8988T (cell line): ENCODE measurements around the gene HCRTR2.
"Not testable (repeated sequence)": the region's sequence is repeated elsewhere in the genome, so short reads cannot be mapped to it uniquely, and the experiment has no call there.

Experiments used
- DNase-seq: peaks from one replicate; pipeline ENCODE4 v3.0.0; 2011

The HCRTR2 gene

DNA sequence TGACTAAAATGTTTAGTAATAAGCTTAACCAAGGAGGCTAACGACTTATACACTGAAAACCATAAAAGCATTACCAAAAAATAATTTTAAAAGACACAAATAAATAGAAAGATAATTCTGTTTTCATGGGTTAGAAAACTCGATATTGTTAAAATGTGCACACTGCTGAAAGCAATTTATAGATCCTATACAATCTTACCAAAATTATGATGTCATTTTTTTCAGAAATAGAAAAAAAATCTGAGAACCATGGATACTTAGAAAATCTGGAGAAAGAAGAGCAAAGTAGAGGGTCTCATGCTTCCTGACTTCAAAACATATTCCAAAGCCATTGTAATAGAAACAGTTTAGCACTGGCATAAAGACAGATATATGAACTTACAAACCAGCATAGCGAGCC lies 46.6 kb downstream of the HCRTR2 start:
- no peak for DNase-seq

DNA sequence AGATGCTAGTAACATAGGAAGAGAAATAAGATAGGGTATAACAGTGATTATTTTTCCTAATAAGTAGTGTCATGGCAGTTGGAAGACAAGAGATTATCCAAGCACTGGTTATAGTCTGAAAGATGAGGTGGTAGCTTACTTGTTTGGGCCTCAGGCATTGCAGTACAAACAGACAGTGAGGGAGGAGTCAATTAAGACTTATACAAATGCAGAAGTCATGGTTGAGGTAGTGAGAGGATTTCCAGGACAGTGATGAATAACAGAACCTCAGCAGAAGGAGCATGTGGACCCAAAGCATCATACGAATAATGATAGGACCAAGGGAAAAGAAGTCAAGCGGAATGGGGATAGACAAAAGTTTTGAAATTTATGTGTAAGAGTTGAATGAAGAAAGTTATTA lies 53.5 kb downstream of the HCRTR2 start:
- DNase-seq = no peak

DNA sequence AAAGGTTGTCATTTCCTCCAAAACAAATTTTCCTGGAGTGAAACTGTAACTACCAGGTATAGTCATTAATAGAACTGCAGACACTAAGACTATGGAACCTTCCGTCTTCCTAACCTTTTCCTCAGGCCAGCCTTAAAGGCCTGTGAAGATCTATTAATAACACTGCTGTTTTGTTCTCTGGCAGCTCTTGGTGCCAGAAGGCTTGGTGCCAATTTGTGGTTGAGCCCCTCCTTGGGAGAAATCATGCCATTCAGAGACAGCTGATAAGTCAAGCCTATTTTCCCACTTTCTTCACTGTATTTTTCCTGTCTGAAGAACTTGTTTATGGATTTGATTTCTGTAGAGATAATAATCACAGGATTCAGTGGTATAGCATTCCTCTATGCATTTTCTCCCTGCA lies 64.8 kb downstream of the HCRTR2 start:
- no peak for DNase-seq

DNA sequence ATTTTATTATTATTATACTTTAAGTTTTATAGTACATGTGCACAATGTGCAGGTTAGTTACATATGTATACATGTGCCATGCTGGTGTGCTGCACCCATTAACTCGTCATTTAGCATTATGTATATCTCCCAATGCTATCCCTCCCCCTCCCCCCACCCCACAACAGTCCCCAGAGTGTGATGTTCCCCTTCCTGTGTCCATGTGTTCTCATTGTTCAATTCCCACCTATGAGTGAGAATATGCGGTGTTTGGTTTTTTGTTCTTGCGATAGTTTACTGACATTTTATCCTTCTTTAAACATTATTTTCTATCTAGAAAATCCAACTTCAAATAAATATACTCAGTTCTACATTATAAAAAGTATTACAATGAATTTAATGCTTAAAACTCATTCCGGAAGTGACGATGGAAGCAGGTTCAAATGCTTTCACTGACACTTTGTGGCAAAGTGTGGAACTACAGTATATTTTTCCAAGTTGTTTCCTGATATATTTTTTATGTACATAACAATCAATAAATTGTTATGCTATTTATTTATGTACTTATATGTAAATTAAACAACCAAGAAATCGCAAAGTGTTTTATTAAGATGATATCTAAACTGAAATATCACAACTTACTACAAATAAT lies 66.8 kb downstream of the HCRTR2 start:
- not testable (repeated sequence) for DNase-seq

DNA sequence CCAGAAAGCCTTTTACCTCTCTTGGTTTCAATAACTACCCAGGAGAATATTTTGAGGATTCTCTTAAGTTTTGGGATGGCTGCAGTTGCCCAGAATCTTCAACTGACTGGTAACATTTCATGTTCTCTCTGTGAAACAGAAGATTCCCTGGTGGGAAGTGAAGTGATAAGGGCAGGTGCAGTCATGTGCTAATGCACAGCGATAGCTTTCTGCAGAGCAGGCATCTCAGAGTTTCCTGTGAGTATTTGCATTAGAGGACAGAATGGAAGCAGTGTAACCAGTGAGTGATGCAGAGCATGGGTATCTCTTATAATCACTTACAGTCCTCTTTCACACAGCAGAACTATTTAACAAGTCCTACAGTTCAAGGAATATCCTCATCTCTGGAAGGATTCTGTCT lies 76.1 kb downstream of the HCRTR2 start:
- no peak for DNase-seq

DNA sequence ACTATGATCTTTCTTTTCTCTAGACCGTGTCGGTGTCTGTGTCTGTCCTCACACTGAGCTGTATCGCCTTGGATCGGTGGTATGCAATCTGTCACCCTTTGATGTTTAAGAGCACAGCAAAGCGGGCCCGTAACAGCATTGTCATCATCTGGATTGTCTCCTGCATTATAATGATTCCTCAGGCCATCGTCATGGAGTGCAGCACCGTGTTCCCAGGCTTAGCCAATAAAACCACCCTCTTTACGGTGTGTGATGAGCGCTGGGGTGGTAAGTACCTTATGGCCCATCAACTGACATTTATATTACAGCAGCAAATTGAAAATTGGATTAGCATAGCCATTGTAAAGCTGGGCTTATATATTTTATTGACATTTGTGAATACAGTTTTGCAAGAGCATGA lies 80.8 kb downstream of the HCRTR2 start:
- DNase-seq = no peak

DNA sequence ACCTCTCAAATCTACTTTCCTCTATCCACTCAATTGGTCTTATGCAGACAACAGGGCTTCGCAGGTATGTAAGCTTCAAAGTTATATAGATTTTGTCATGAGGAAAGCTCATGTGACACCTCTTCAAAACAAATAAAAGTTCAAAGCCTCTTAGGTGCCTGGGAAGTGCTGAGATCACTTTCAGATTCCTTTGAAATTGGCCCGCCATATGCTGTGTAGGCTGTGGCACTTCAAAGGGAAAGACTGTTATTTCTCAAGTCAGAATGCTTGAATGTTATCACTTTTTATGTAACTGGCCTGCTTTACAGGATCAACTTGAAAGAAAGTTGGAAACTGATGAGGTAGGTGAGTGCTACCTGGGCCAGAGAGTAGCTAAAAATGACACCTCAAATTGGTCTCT lies 85.9 kb downstream of the HCRTR2 start:
- DNase-seq = no peak

DNA sequence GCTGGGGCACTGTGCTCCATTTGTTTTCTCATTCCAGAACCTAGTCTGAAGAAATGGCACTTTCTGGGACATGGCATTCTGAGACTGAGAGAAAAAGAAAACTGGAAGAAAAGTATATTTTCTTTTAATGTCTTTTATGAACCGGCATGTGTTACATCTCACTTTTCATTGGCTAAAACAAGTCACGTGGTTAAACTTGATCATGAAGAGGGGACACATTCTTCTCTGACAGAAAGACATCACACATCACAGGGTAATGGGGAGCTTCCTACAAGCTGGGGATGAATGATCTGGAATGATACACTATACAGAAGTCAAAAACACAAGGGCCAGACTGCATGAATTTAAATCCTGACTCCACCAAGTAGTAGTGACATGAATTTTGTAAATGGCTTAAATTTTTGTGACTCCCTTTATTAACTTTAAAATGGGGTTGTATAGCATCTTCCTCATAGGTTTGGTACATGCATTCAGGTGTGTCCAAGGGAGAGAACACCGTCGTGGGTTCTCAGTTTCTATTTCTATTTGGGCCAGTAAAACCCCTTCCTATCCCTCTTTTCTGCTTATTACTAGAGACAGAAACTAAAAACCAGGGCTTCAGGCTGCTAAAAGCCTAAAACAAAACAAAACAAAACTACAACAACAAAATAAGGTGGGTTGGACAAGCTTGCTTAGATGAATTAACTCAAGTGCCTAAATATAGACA lies 91.2 kb downstream of the HCRTR2 start:
- no peak for DNase-seq

DNA sequence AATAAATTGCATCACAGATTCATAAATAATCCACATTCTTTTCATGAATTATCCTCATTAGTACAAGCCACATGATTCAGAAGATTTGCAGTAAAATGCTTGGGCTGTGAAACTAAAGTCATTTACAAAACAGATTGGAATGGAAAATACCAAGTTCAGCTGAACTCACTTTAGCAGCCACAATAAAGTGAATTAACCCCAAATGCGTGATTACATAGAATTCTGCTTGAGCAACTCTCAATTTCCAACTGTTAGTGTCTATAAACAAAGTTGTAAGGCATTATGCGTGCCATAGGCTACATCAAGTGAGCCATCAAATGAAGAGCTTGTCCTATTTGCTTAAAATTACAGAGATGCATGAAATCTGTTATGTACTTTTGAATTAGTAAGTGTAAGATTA lies 92.6 kb downstream of the HCRTR2 start:
- no peak for DNase-seq

DNA sequence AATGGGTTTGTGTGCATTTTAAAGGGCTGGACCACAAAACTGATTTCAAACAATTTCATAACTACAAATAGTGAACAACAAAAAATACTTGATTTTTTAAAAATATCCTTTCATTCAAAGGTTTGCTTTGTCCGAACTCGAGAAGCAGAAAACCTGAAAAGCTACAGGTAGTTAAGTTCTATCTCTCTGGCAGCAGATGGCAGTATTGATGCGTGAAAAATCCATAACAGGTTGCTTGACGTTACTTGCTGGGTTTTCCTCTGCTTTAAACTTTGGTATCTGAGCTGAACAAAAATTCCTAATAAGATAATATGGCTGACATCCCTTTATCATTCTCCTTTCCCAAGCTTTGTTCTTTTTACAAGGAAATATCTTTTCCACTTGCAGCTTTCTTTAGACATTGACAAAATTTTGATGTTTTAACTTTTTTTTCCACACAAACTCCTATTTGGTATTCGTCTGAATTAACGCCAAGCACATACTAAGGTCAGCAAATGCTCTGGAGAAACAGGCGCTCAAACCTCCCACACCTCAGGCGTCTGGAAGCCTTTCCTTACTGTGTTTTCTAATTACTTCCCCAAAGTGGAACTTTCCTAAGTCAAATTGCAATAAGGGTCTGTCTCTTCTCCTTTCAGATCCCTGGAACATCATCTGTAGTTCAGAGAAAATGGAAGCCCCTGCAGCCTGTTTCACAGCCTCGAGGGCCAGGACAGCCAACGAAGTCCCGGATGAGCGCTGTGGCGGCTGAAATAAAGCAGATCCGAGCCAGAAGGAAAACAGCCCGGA lies 102.6 kb downstream of the HCRTR2 start:
- DNase-seq = no peak

DNA sequence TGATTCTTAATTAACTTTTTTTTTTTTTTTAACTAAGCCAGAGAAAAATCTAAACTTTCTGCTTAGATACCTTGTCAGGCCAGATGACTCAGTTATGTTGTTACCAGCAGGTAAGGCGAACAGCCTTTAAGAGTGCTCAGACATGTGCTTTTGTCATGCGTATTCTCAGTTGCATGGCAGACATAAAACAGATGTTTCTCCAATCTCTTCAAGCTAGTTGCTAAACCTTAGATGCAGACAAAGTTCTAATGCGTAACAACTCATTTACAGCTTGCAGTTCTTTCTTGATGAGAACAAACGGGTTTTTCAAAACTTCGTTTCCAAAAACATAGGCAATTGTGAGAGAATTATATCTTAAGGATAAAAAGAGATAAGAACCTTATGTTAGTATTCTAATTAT lies 103.3 kb downstream of the HCRTR2 start:
- no peak for DNase-seq

DNA sequence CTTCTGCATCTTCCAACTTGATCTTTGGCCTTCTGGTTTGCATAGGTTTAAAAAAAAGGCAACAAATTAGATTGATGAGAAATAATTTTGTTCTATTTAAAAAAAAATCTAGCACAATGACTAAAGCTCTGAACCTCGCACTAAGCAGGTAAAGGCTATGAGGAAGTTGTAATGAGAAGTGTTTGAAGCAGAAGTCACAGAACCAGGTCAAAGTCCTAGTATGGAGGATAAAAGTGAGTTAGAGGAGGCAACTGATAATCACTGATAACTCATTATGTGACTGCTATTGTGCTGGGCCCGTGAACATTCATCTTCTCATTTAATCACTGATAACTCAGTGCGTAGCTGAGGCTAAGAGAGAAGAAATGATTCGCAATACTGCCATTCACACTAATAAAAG lies 106.9 kb downstream of the HCRTR2 start:
- DNase-seq = no peak

DNA sequence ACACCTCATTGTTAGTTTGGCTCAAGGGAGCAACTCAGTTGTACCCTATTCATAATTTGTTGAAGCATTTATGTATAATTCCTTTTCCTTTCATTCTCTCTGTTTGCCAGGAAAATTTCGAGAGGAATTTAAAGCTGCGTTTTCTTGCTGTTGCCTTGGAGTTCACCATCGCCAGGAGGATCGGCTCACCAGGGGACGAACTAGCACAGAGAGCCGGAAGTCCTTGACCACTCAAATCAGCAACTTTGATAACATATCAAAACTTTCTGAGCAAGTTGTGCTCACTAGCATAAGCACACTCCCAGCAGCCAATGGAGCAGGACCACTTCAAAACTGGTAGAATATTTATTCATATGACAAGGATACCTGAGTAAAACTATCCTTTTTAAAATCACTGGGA lies 107.8 kb downstream of the HCRTR2 start:
- DNase-seq = no peak

DNA sequence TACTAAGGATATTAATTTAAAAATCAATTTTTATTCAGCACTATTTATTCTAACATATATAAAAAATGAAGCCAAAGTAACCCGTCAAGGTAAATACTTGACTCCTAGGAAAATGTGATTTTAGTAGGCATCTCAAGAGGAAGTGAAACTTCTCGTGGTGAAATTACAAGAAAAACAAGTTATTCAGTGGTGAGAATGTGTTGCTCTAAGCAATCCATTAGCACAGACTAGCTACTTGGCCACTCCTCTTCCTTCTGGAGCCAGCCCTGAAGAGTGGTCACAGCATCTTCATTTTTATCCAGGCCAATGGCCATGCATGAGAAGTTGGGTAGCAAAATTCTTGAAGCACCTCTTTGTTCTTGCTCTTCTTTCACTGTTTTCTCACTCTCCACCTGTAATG lies 112.5 kb downstream of the HCRTR2 start:
- no peak for DNase-seq

DNA sequence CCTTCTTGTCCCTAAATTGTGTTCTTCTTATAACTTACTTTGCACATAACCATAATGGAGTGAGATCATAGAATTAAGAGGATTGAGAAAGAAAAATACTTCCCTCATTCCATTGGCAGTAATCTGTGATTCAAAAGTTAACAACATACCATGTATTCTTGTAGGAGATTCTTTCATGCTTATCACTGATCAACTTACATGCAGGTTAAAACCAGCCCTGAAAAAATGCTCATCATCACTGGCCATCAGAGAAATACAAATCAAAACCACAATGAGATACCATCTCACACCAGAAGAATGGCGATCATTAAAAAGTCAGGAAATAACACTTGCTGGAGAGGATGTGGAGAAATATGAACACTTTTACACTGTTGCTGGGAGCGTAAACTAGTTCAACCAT lies 116.4 kb downstream of the HCRTR2 start:
- no peak for DNase-seq

DNA sequence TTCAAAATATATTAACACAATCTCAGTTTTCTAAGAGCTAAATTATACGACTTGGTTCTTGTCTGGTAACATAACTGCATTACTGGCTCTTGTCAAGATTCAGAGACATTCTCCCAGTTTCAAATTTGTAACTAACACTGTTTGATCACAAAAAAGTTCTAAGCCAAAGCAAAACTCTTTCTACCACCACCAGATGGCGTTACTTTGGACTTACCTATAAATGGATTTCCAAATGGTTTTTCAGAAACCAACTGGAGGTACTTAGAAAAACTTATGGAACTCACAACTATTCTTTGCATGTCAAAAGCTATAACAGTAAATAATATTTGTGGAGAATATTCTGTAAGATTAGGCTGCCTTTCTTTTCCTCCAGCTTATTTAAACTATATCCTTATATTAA lies 118.8 kb downstream of the HCRTR2 start:
- DNase-seq = no peak

DNA sequence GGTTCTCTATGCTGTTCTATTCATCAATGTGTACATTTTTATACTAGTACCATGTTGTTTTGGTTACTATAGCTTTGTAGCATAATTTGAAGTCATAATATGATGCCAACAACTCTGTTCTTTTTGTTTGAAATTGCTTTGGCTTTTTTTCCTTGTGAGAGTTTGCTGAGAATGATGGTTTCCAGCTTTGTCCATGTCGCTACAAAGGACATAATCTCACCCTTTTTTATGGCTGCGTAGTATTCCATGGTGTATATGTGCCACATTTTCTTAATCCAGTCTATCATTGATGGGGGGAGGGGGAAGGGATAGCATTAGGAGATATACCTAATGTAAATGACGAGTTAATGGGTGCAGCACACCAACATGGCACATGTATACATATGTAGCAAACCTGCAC lies 122.9 kb downstream of the HCRTR2 start:
- DNase-seq = not testable (repeated sequence)

DNA sequence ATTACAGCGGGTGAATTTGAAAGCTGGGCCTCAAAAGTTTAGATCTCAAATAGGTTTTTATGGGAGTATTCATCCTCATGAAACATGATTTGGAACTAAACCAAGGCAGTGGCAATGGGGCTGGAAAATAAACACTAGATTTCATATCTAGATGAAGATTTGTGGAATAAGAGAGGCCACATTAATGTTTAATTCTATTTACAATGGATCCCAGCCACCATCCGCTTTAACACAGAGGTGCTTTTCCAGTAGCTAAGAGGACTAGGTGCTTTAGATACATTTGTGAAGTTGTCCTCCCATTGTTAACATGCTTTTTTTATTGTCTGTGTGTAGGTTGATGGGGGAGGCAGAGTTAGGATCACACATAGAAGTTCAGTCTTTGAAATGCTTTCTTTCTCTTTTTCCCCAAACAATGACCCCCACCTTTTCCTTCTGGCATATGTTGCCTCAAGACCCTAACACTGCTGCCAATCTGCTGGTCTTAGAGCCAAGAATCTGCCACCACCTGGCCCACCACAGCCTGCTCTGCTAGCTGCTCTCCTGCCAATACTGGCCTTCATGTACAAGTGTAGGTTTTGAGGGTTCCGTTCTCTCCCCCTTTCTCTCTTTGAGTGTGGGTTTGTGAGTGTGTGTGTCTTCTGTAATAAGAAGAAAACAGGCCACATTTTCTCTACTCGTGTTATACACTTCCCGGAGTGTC lies 125.1 kb downstream of the HCRTR2 start:
- no peak for DNase-seq

DNA sequence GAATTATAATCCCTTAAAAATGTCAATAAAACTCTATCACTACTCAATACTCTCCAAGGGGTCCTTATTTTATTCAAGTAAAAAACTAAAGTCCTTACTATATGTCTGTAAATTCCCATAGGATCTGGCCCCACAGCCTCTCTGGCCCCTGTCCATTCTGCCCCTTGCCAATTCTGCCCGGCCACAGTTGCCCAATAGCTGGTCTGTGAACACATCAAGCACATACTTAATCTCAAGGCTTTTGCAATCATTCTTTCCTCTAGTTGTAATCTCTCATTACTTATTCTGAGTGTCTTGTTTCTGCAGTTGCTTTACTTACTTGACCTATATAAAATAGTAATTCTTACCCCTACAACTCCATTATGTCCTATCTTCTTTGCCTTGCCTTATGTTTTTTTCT lies 130.4 kb downstream of the HCRTR2 start:
- DNase-seq = no peak

DNA sequence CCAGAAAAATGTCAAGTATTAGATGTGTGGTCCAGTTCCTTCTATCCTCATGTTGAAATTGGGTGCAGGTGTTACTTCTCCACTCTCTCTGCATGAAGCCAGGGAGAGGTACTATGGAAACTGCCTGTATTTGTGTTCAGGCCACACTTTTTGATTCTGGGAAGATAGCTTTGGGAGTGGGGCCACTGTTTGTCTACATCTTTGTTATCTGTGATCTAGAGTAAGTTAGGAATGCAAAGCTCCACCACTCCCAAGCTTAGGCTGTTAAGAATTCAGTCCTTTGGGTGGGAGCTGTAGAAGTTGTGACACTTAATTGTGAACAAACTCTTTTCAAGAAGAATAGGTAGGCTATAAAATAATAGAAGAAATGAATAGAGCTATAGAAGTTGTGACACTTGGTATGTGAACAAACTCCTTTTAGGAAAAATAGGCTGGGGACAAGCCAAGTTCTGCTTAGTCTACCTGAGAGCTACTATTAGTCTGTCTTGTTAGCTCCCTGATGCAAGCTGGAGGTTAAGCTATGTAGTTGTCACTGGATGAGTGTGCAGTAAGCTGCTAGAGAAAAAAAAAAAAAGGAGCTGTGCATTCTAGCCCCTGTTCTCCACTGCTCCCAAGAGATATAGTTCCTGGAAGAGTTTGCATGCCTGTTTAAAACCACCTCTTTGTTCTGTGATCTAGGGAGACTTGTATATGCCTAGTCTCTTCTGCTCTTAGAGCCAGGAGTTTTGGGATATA lies 145.8 kb downstream of the HCRTR2 start:
- DNase-seq = no peak

DNA sequence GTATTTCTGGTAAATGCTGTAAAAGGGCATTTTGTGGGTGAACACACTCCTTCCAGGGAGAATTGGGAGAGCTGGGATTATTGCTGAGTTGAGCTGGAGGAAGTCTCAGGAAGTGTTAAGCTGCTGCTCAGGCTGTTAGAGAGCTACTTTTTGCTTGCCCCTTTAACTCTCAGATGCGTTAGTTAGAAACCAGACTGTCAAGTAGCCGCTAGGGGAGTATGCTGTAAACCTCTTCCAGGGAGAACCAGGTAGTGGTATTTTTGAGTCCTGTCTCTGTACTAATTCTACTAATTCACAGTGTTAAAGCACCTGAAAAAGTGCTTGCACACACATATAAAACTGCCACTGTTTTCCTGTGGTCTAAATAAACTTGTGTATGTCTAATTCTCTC lies 146.4 kb downstream of the HCRTR2 start:
- no peak for DNase-seq

DNA sequence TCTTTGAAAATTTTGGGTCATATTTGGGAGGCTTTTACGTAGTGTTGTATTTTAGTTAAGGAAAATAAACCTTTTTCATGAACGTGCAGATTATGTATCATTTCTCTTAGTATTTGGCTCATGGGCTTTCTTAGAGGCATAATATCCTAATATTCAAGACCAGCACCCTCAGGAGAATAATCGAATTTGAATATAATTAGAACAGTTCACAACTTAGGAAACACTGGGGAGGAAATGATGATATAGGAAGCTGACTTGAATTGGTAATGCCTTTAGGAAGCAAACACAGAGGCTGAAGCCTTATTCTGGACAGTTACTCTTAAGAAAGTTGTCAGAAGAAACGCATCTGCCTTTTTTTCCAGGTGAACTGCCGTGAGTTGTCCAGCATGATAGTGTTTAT lies 152.9 kb downstream of the HCRTR2 start, which contains the start of gene GFRAL:
TSS of gene GFRAL (plus strand) at position 301 of the 400 bp plus-strand sequence. CDS start at position 387, 86 bp downstream.
- DNase-seq = no peak
